ENCODE data around the gene TCAP.

DNA sequence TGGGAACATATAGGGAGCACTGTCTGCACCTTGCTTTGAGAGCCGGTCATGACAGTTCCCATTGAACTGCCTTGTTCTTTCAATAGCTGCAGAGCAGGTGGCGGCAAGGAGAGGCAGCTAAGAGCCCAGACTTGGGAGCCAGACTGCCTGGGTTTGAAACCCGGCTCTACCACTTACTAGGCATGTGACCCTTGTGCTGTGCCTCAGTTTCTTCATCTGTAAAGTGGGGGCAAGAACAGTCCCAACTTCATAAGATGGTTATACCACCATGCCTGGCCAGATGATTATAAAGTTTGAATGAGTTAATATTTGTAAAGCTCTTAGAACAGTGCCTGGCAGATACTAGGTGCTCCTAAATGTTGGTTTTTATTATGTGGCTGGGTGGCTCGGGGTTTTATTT lies 49.1 kb downstream of the TCAP start:
- TF ChIP-seq STAT1 (IDR thresholded peaks at IDR 0.05; ENCODE audit: unreplicated experiment) (no peak), CTCF (conservative IDR thresholded peaks at IDR 0.05; ENCODE audit: low read depth in 2 of 2) (no peak), POLR2AphosphoS5 (IDR thresholded peaks at IDR 0.05; ENCODE audit: low read depth) (no peak), EZH2 (IDR thresholded peaks at IDR 0.05; ENCODE audit: low read depth, unreplicated experiment) (no peak)
- TF ChIP-seq, protein P1, sequence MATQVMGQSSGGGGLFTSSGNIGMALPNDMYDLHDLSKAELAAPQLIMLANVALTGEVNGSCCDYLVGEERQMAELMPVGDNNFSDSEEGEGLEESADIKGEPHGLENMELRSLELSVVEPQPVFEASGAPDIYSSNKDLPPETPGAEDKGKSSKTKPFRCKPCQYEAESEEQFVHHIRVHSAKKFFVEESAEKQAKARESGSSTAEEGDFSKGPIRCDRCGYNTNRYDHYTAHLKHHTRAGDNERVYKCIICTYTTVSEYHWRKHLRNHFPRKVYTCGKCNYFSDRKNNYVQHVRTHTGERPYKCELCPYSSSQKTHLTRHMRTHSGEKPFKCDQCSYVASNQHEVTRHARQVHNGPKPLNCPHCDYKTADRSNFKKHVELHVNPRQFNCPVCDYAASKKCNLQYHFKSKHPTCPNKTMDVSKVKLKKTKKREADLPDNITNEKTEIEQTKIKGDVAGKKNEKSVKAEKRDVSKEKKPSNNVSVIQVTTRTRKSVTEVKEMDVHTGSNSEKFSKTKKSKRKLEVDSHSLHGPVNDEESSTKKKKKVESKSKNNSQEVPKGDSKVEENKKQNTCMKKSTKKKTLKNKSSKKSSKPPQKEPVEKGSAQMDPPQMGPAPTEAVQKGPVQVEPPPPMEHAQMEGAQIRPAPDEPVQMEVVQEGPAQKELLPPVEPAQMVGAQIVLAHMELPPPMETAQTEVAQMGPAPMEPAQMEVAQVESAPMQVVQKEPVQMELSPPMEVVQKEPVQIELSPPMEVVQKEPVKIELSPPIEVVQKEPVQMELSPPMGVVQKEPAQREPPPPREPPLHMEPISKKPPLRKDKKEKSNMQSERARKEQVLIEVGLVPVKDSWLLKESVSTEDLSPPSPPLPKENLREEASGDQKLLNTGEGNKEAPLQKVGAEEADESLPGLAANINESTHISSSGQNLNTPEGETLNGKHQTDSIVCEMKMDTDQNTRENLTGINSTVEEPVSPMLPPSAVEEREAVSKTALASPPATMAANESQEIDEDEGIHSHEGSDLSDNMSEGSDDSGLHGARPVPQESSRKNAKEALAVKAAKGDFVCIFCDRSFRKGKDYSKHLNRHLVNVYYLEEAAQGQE (IDR thresholded peaks at IDR 0.05; ENCODE audit: unreplicated experiment): no peak
